IMR-90 (cell line): ENCODE measurements around the gene SLC35E3. TPM values are rescaled to one million over a fixed set of nuclear protein-coding genes. Genes with fewer than 3 reads are reported as not detected.

ENCODE experiments used
- ATAC-seq: fragments of 200-7000 bp; cut with Tn5 transposase; 2 replicates; pipeline ENCODE4 v1.9.1; 2020; ENCODE audit warnings: low read depth, mild to moderate bottlenecking, moderate library complexity
- BruUV-seq: library from RNA; stranded (reverse); fragments of 400-500 nt; replicated peaks from 2 replicates; lab custom pipeline; 2021; lab: Mats Ljungman, UMichigan
- CTCF ChIA-PET: fragments of 300-600 bp; formaldehyde crosslinking; extraction: SDS; loops from one replicate; lab custom pipeline; 2021; ENCODE audit warnings: antibody characterized with exemption; lab: Yijun Ruan, JAX
- POLR2A ChIA-PET: fragments of 300-600 bp; sonication (Branson Sonifier 250); formaldehyde crosslinking; loops from one replicate; lab custom pipeline; 2022; ENCODE audit warnings: antibody characterized with exemption; ENCODE audit not compliant: unreplicated experiment; lab: Charles Lee
- DNase-seq: peaks from one replicate; pipeline ENCODE4 v3.0.0; 2013
- H2AFZ ChIP-seq: replicated peaks from 2 replicates; pipeline ENCODE3; 2013; ENCODE audit warnings: low read length, mild to moderate bottlenecking; ENCODE audit not compliant: poor library complexity
- H2AK5ac ChIP-seq: 2 replicates; pipeline ENCODE4 v1.6.1; 2013; ENCODE audit warnings: low read depth, low read length, inconsistent platforms
- H2AK9ac ChIP-seq: replicated peaks from 2 replicates; pipeline ENCODE3; 2013; ENCODE audit warnings: mild to moderate bottlenecking, low read depth, low read length, moderate library complexity; ENCODE audit not compliant: poor library complexity
- H2BK120ac ChIP-seq: 2 replicates; pipeline ENCODE4 v1.6.1; 2013; ENCODE audit warnings: low read depth, low read length, inconsistent platforms
- H2BK15ac ChIP-seq: 3 replicates; pipeline ENCODE4 v1.6.1; 2013; ENCODE audit warnings: low read depth, low read length, inconsistent platforms
- H2BK20ac ChIP-seq: 2 replicates; pipeline ENCODE4 v1.6.1; 2013; ENCODE audit warnings: low read depth, mild to moderate bottlenecking, inconsistent platforms, low read length, moderate library complexity
- H2BK5ac ChIP-seq: 2 replicates; pipeline ENCODE4 v1.6.1; 2013; ENCODE audit warnings: mild to moderate bottlenecking, low read depth, low read length, inconsistent platforms; ENCODE audit not compliant: poor library complexity, severe bottlenecking
- H3K14ac ChIP-seq: replicated peaks from 2 replicates; pipeline ENCODE4 v1.6.1; 2013; ENCODE audit warnings: low read depth, low read length, inconsistent platforms
- H3K18ac ChIP-seq: 2 replicates; pipeline ENCODE4 v1.6.1; 2013; ENCODE audit warnings: low read depth, low read length, control low read depth
- H3K23ac ChIP-seq: 2 replicates; pipeline ENCODE4 v1.6.1; 2013; ENCODE audit warnings: low read depth, low read length, inconsistent platforms
- H3K27ac ChIP-seq: 2 replicates; pipeline ENCODE4 v1.5.1; 2013; ENCODE audit warnings: mild to moderate bottlenecking, control low read depth, low read length; ENCODE audit not compliant: insufficient read depth
- H3K27me3 ChIP-seq: 2 replicates; pipeline ENCODE4 v1.6.1; 2013; ENCODE audit warnings: low read length; ENCODE audit not compliant: control insufficient read depth, insufficient read depth
- H3K36me3 ChIP-seq: 2 replicates; pipeline ENCODE4 v1.6.1; 2013; ENCODE audit warnings: low read length, mixed read lengths; ENCODE audit not compliant: control insufficient read depth, insufficient read depth
- H3K4ac ChIP-seq: 2 replicates; pipeline ENCODE4 v1.6.1; 2013; ENCODE audit warnings: low read depth, low read length, inconsistent platforms
- H3K4me1 ChIP-seq: 2 replicates; pipeline ENCODE4 v1.6.1; 2013; ENCODE audit warnings: low read length, mixed read lengths; ENCODE audit not compliant: control insufficient read depth, insufficient read depth
- H3K4me2 ChIP-seq: 2 replicates; pipeline ENCODE4 v1.6.1; 2013; ENCODE audit warnings: low read depth, mild to moderate bottlenecking, control low read depth, low read length, moderate library complexity
- H3K4me3 ChIP-seq: 2 replicates; pipeline ENCODE4 v1.5.1; 2013; ENCODE audit warnings: low read depth, mild to moderate bottlenecking, control low read depth, low read length, moderate library complexity; ENCODE audit not compliant: insufficient read depth
- H3K56ac ChIP-seq: 2 replicates; pipeline ENCODE4 v1.6.1; 2013; ENCODE audit warnings: low read length, inconsistent platforms; ENCODE audit not compliant: insufficient read depth; ENCODE audit errors: extremely low read depth
- H3K79me1 ChIP-seq, 2 experiments: 2 replicates each; pipeline ENCODE4 v1.6.1; 2013; ENCODE audit warnings: low read length in 2 of 2, inconsistent platforms in 1 of 2, low read depth in 1 of 2
- H3K9ac ChIP-seq: 2 replicates; pipeline ENCODE4 v1.6.1; 2013; ENCODE audit warnings: low read depth, low read length, control low read depth
- H3K9me1 ChIP-seq: 2 replicates; pipeline ENCODE4 v1.6.1; 2013; ENCODE audit warnings: low read length, inconsistent platforms; ENCODE audit not compliant: insufficient read depth
- H3K9me3 ChIP-seq: 2 replicates; pipeline ENCODE4 v1.6.1; 2013; ENCODE audit warnings: low read length; ENCODE audit not compliant: control insufficient read depth, insufficient read depth
- H4K20me1 ChIP-seq: 2 replicates; pipeline ENCODE4 v1.6.1; 2013; ENCODE audit warnings: low read length, inconsistent platforms; ENCODE audit not compliant: insufficient read depth
- H4K5ac ChIP-seq: 2 replicates; pipeline ENCODE4 v1.6.1; 2013; ENCODE audit warnings: mild to moderate bottlenecking, low read depth, low read length, control low read depth
- H4K8ac ChIP-seq, 2 experiments: 2 replicates each; pipeline ENCODE4 v1.6.1; 2013; ENCODE audit warnings: low read depth in 2 of 2, low read length in 2 of 2, control low read depth in 1 of 2, inconsistent platforms in 1 of 2
- H4K91ac ChIP-seq: 2 replicates; pipeline ENCODE4 v1.6.1; 2013; ENCODE audit warnings: low read depth, low read length, inconsistent platforms; ENCODE audit not compliant: insufficient read depth
- BHLHE40 ChIP-seq: fragments of 150-350 bp; IDR thresholded peaks from 2 replicates; pipeline ENCODE4 v1.6.1; 2016; ENCODE audit warnings: mild to moderate bottlenecking, low read depth, low read length
- CEBPB ChIP-seq: IDR thresholded peaks from 2 replicates; pipeline ENCODE4 v1.6.1; 2012; ENCODE audit warnings: low read depth, low read length, improper control_type of control experiment
- CTCF ChIP-seq: conservative IDR thresholded peaks from 2 replicates; pipeline ENCODE4 v1.5.1; 2012; ENCODE audit warnings: mild to moderate bottlenecking, low read depth, low read length, improper control_type of control experiment
- FOS ChIP-seq: fragments of 150-350 bp; IDR thresholded peaks from 2 replicates; pipeline ENCODE4 v1.6.1; 2016; ENCODE audit warnings: low read depth, low read length
- MAFK ChIP-seq: IDR thresholded peaks from 2 replicates; pipeline ENCODE4 v1.6.1; 2012; ENCODE audit warnings: low read depth, low read length, improper control_type of control experiment
- MAZ ChIP-seq: IDR thresholded peaks from 2 replicates; pipeline ENCODE4 v1.6.1; 2012; ENCODE audit warnings: low read depth, mild to moderate bottlenecking, low read length, improper control_type of control experiment, moderate library complexity, borderline replicate concordance
- MXI1 ChIP-seq: IDR thresholded peaks from 2 replicates; pipeline ENCODE4 v1.6.1; 2012; ENCODE audit warnings: low read depth, mild to moderate bottlenecking, low read length, moderate library complexity, borderline replicate concordance
- NFE2L2 ChIP-seq: fragments of 150-350 bp; IDR thresholded peaks from 2 replicates; pipeline ENCODE4 v1.6.1; 2016; ENCODE audit warnings: low read depth, mild to moderate bottlenecking, low read length
- RCOR1 ChIP-seq: IDR thresholded peaks from 2 replicates; pipeline ENCODE4 v1.6.1; 2012; ENCODE audit warnings: mild to moderate bottlenecking, low read length, improper control_type of control experiment; ENCODE audit not compliant: insufficient replicate concordance
- WGBS, 2 experiments: methylation state at CpG; one replicate each; pipeline versions ENCODE4 v1.1.5 to v1.1.7; 2013; ENCODE audit warnings: missing lambda C conversion rate in 2 of 2; ENCODE audit not compliant: insufficient read length in 1 of 2; ENCODE audit errors: extremely low coverage in 2 of 2; 5-methylcytosine and 5-hydroxymethylcytosine counted together
- dilution Hi-C: fragments of 300-500 bp; cut with HindIII; formaldehyde crosslinking; loops from one replicate; pipeline ENCODE4 v1.14.3; 2018; ENCODE audit warnings: low sequenced_read_pairs; ENCODE audit not compliant: unreplicated experiment
- in situ Hi-C: fragments of 300-500 bp; cut with MboI; formaldehyde crosslinking; loops from 3 replicates; pipeline ENCODE4 v1.14.3; 2019; ENCODE audit warnings: low sequenced_read_pairs, inconsistent platforms, mixed read lengths
- intact Hi-C: fragments of 100-400 bp; cut with micrococcal nuclease; formaldehyde crosslinking; loops from 2 replicates; pipeline ENCODE4 v1.10.0; 2022
- polyA plus RNA-seq, 3 experiments: library from polyadenylated mRNA; depleted of rRNA; stranded (reverse); fragments of >200 nt; gene quantifications; 2 replicates each; pipeline ENCODE4 v1.2.3, GENCODE V29; 2012; ENCODE audit warnings: low replicate concordance in 1 of 3
- total RNA-seq: library from RNA; depleted of rRNA; stranded (reverse); fragments of >200 nt; gene quantifications from 2 replicates; pipeline ENCODE4 v1.2.3, GENCODE V29; 2012
- TF ChIP-seq, protein P1 (sequence below): fragments of 150-350 bp; IDR thresholded peaks from 2 replicates; pipeline ENCODE4 v1.6.1; 2016; ENCODE audit warnings: low read depth, mild to moderate bottlenecking, low read length, moderate library complexity, borderline replicate concordance
- TF ChIP-seq, protein P2 (sequence below): fragments of 150-350 bp; IDR thresholded peaks from 2 replicates; pipeline ENCODE4 v1.6.1; 2017; ENCODE audit warnings: mild to moderate bottlenecking, antibody characterized with exemption, low read length, low read depth

Gene SLC35E3
- total and polyA plus RNA-seq, 2 of the 4 experiments (the other 2 are of a cell fraction) = 3.6 to 5.1 TPM

DNA sequence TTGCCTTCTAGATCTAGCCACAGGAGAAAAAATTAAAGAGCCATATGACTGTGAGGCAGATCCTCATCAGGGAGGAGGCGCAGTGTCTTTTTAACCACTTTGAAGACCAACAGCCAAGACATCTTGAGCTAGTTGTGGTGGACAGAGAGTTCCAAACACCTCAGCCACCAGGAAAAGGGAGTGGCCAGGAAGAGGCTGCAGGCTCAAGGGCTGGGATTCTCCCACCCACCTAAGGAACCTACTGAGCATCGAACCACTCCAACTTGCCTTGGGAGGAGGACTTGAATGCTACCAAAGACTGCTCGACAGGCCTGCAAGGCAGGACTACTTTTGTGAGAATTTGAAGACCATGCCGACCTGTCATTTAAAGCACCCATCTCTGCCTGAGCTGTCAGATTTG, 47.5 kb downstream of the SLC35E3 start:
- Histone ChIP-seq H3K23ac (no peak overlapping the region), H3K9ac (no peak overlapping the region), H3K56ac (no peak overlapping the region), H4K91ac (no peak overlapping the region), H4K5ac (no peak overlapping the region), H4K8ac (no peak overlapping the region), H2BK120ac (no peak overlapping the region), H2AFZ (peak overlapping the region; percentile 9), H2BK20ac (no peak overlapping the region), H3K18ac (no peak overlapping the region), H4K20me1 (no peaks in the 10 kb centered on the region), H2BK15ac (no peak overlapping the region), H2AK9ac (no peak overlapping the region), H3K79me1 (no peaks in the 10 kb centered on the region), H3K27ac (no peak overlapping the region), H3K4ac (no peak overlapping the region), H2BK5ac (no peak overlapping the region), H3K4me2 (no peak overlapping the region), H3K9me3 (no peaks in the 10 kb centered on the region), H2AK5ac (no peak overlapping the region), H3K27me3 (no peaks in the 10 kb centered on the region), H3K4me1 (no peaks in the 10 kb centered on the region; the same call in 1 of the 2 replicates), H3K4me3 (no peak overlapping the region), H3K9me1 (peaks cover 3% of the 10 kb centered on the region; the same call in 1 of the 2 replicates), H3K14ac (no peak overlapping the region), H3K36me3 (no peaks in the 10 kb centered on the region)
- in situ Hi-C loops = no loop called here
- intact Hi-C loops = no loop called here
- no TSS peak for BruUV-seq
- ChIA-PET CTCF (no interaction called here), POLR2A (no interaction called here)
- no peak for TF ChIP-seq RCOR1
- TF ChIP-seq, protein P1, sequence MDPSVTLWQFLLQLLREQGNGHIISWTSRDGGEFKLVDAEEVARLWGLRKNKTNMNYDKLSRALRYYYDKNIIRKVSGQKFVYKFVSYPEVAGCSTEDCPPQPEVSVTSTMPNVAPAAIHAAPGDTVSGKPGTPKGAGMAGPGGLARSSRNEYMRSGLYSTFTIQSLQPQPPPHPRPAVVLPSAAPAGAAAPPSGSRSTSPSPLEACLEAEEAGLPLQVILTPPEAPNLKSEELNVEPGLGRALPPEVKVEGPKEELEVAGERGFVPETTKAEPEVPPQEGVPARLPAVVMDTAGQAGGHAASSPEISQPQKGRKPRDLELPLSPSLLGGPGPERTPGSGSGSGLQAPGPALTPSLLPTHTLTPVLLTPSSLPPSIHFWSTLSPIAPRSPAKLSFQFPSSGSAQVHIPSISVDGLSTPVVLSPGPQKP = no peak
- TF ChIP-seq MXI1 = no peak
- no peak for TF ChIP-seq NFE2L2
- TF ChIP-seq, protein P2, sequence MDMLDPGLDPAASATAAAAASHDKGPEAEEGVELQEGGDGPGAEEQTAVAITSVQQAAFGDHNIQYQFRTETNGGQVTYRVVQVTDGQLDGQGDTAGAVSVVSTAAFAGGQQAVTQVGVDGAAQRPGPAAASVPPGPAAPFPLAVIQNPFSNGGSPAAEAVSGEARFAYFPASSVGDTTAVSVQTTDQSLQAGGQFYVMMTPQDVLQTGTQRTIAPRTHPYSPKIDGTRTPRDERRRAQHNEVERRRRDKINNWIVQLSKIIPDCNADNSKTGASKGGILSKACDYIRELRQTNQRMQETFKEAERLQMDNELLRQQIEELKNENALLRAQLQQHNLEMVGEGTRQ = no peak
- no peak for TF ChIP-seq CEBPB
- no peak for TF ChIP-seq CTCF
- no peak for TF ChIP-seq FOS
- TF ChIP-seq MAFK = no peak
- TF ChIP-seq BHLHE40 = no peak
- no peak for TF ChIP-seq MAZ
- ATAC-seq = no peak
- dilution Hi-C loops = no loop called here
- WGBS, 2 experiments = no CpG with 5 or more reads among the region's 4 CpGs
- DNase-seq = no peak
